GM12878 (cell line): ENCODE results near the gene MEIS1. TPM values are rescaled to one million over a fixed set of nuclear protein-coding genes. Genes with fewer than 3 reads are reported as not detected.

Experiments
- ATAC-seq: fragments of 200-7000 bp; cut with Tn5 transposase; 3 replicates; pipeline ENCODE4 v1.9.1; 2020; ENCODE audit warnings: mild to moderate bottlenecking, moderate library complexity
- BruUV-seq: library from RNA; stranded (reverse); fragments of 400-500 nt; replicated peaks from 2 replicates; lab custom pipeline; 2021; lab: Mats Ljungman, UMichigan
- CTCF ChIA-PET: fragments of 300-600 bp; sonication (Branson Sonifier 250); formaldehyde crosslinking; extraction: SDS; loops from one replicate; lab custom pipeline; 2021; ENCODE audit warnings: inconsistent platforms; lab: Yijun Ruan, JAX
- POLR2A ChIA-PET: fragments of 350-600 bp; formaldehyde crosslinking; extraction: SDS; loops from one replicate; lab custom pipeline; 2021; ENCODE audit warnings: inconsistent platforms; lab: Charles Lee
- RAD21 ChIA-PET: fragments of 300-600 bp; sonication (Branson Sonifier 250); formaldehyde crosslinking; loops from one replicate; lab custom pipeline; 2023; ENCODE audit warnings: antibody characterized with exemption; ENCODE audit not compliant: unreplicated experiment; lab: Charles Lee
- SMC1A ChIA-PET: fragments of 300-600 bp; sonication (Branson Sonifier 250); formaldehyde crosslinking; loops from one replicate; lab custom pipeline; 2023; ENCODE audit not compliant: unreplicated experiment, uncharacterized antibody; lab: Charles Lee
- DNase-seq: peaks from one replicate; pipeline ENCODE4 v3.0.0-alpha.2; 2011; ENCODE audit warnings: low read depth, low spot score
- FAIRE-seq: peaks from 3 replicates; lab custom pipeline; 2011; peaks lifted over from hg19 to GRCh38; lab: Jason Lieb, UNC
- H2AFZ ChIP-seq: 2 replicates; pipeline ENCODE4 v1.6.0; 2011; ENCODE audit warnings: low read depth, low read length, control low read depth; ENCODE audit not compliant: control insufficient read depth
- H3K27ac ChIP-seq: 2 replicates; pipeline ENCODE4 v1.5.1; 2011; ENCODE audit warnings: control low read depth; ENCODE audit not compliant: control insufficient read depth, insufficient read depth
- H3K27me3 ChIP-seq, 2 experiments: replicated peaks in 1 of 2; 2 replicates each; pipeline versions ENCODE4 v1.6.0 to v1.6.1; 2011; ENCODE audit warnings: low read length in 1 of 2; ENCODE audit not compliant: control insufficient read depth in 2 of 2, insufficient read depth in 2 of 2
- H3K36me3 ChIP-seq, 2 experiments: 2 replicates each; pipeline ENCODE4 v1.5.1; 2011; ENCODE audit warnings: low read length in 1 of 2; ENCODE audit not compliant: control insufficient read depth in 2 of 2, insufficient read depth in 2 of 2
- H3K4me1 ChIP-seq: 2 replicates; pipeline ENCODE4 v1.6.1; 2011; ENCODE audit warnings: mild to moderate bottlenecking, low read length, moderate library complexity, mixed read lengths; ENCODE audit not compliant: control insufficient read depth, insufficient read depth
- H3K4me2 ChIP-seq: 2 replicates; pipeline ENCODE4 v1.6.0; 2011; ENCODE audit warnings: control low read depth; ENCODE audit not compliant: control insufficient read depth, insufficient read depth
- H3K4me3 ChIP-seq: fragments of 200-600 bp; sonication (generic); 2 replicates; pipeline ENCODE4 v1.5.1; 2016
- H3K79me2 ChIP-seq: 2 replicates; pipeline ENCODE4 v1.6.0; 2011; ENCODE audit warnings: low read length; ENCODE audit not compliant: control insufficient read depth, insufficient read depth
- H3K9ac ChIP-seq: 2 replicates; pipeline ENCODE4 v1.8.0; 2011; ENCODE audit warnings: low read length, control low read depth, mixed read lengths; ENCODE audit not compliant: control insufficient read depth, insufficient read depth
- H3K9me3 ChIP-seq: replicated peaks from 3 replicates; pipeline ENCODE4 v1.5.1; 2011; ENCODE audit warnings: mild to moderate bottlenecking, low read length; ENCODE audit not compliant: control insufficient read depth, insufficient read depth
- H4K20me1 ChIP-seq: 2 replicates; pipeline ENCODE4 v1.6.0; 2011; ENCODE audit not compliant: control insufficient read depth, insufficient read depth
- EZH2 ChIP-seq: IDR thresholded peaks from 2 replicates; pipeline ENCODE4 v1.6.1; 2012; ENCODE audit warnings: low read depth, mild to moderate bottlenecking, control low read depth, inconsistent platforms, low read length, borderline replicate concordance; ENCODE audit not compliant: control insufficient read depth
- SMARCA5 ChIP-seq: fragments of 450-650 bp; IDR thresholded peaks from 2 replicates; pipeline ENCODE4 v1.6.1; 2017; ENCODE audit warnings: mild to moderate bottlenecking
- ZSCAN29 ChIP-seq: fragments of 450-650 bp; IDR thresholded peaks from 2 replicates; pipeline ENCODE4 v1.6.1; 2017; ENCODE audit warnings: mild to moderate bottlenecking, moderate library complexity
- WGBS: methylation state at CpG from one replicate; pipeline ENCODE4 v1.1.6; 2016; ENCODE audit warnings: low lambda C conversion rate; ENCODE audit not compliant: insufficient replicate concordance, insufficient coverage; ENCODE audit errors: missing lambda C conversion rate; 5-methylcytosine and 5-hydroxymethylcytosine counted together
- in situ Hi-C: fragments of 300-500 bp; cut with MboI; formaldehyde crosslinking; loops from 9 replicates; pipeline ENCODE4 v1.14.3; 2018; ENCODE audit warnings: mixed read lengths
- intact Hi-C: fragments of 100-400 bp; cut with micrococcal nuclease; formaldehyde crosslinking; loops from one replicate; pipeline ENCODE4 v1.14.2; 2022; ENCODE audit not compliant: unreplicated experiment
- polyA plus RNA-seq, 11 experiments: library from polyadenylated mRNA; depleted of rRNA in 4 of 11; unstranded in 6 of 11; stranded (reverse) in 5 of 11; fragments of >200 nt; fragmentation: Nextera tagmentation in 4 of 11; fragmentation: Illumina TruSeq in 1 of 11; extraction: Ambion mirVana in 4 of 11; extraction: Trizol in 1 of 11; gene quantifications; 1 replicate in 1 of 11; 2 replicates in 10 of 11; pipeline versions ENCODE4 v1.2.1 to v1.2.3, GENCODE V29; 2011 to 2016; ENCODE audit warnings: inconsistent platforms in 2 of 11, missing spikeins in 2 of 11, low read depth in 1 of 11
- total RNA-seq, 4 experiments: library from RNA; depleted of rRNA in 3 of 4; stranded (reverse); fragments of >200 nt in 3 of 4; fragmentation: Illumina TruSeq in 1 of 4; extraction: Trizol in 1 of 4; gene quantifications; 2 replicates each; pipeline versions ENCODE4 v1.2.1 to v1.2.3, GENCODE V29; 2013 to 2021

MEIS1 gene
- total and polyA plus RNA-seq, 10 of the 15 experiments (the other 5 are each of a cell fraction or from before 2014, with no cell fraction given): 0.04 to 0.31 (median 0.14) TPM; not detected in 6

DNA sequence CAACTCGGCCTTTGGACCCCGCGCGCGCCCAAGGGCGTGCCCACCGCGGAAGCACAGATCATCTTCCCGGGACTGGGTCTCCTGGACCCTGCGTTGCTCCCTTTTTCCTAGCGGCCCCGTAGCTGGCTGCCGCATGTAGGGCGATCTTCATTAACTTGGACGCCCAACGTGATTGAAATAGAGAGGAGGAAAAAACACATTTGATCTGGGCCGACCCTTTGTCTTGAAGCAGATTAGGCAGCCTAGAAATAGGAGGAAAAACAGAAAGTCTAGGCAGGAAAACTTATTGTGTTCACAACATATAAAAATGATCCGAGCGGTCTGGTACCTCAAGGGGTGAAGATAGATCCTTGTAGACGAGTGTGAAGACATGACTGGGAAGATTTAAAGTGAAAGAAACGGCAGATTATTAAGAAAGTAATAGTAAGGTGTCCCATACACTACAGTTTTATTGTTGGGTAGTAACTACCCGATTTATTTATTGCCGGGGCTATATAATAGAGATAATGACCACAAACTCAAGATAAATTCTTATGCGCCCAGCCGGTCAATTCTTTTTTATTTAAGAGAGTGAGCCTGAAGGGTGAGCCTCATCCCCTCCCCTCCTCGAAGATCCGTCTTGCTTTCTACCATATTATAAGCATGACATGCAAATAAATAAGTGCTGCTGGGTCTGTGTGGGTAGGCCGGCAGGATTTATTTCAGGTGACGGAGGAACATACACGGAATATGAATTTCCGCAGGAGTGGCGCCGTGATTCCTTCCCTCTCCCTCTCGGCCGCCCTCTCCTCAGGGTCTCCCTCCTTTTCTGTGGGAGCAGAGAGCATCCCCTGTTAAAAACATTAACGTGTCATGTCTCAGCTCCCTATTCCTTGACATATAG, 147.4 kb downstream of the MEIS1 start:
- POLR2A ChIA-PET: no interaction called here
- FAIRE-seq: no peak
- ATAC-seq: no peak
- Histone ChIP-seq H3K4me3 (no peak overlapping the region), H2AFZ (no peak overlapping the region), H3K9ac (no peak overlapping the region), H3K79me2 (no peaks in the 10 kb centered on the region), H3K27me3 (peaks cover 6 to 25% of the 10 kb centered on the region in 2 experiments), H3K36me3 (no peaks in the 10 kb centered on the region), H3K4me1 (no peaks in the 10 kb centered on the region), H4K20me1 (no peaks in the 10 kb centered on the region), H3K27ac (no peak overlapping the region), H3K9me3 (no peaks in the 10 kb centered on the region), H3K4me2 (no peak overlapping the region)
- WGBS: 27% methylated on average over 36 of the region's 36 CpGs
- DNase-seq: no peak
- TF ChIP-seq EZH2 (0 out of 2 replicates have a peak, but pooled peaks have one; percentile 17), ZSCAN29 (no peak)
- RAD21 ChIA-PET: no interaction called here
- in situ Hi-C loops (no loop called here), intact Hi-C loops (no loop called here)
- no TSS peak for BruUV-seq
- CTCF ChIA-PET: no interaction called here
- SMC1A ChIA-PET: no interaction called here

DNA sequence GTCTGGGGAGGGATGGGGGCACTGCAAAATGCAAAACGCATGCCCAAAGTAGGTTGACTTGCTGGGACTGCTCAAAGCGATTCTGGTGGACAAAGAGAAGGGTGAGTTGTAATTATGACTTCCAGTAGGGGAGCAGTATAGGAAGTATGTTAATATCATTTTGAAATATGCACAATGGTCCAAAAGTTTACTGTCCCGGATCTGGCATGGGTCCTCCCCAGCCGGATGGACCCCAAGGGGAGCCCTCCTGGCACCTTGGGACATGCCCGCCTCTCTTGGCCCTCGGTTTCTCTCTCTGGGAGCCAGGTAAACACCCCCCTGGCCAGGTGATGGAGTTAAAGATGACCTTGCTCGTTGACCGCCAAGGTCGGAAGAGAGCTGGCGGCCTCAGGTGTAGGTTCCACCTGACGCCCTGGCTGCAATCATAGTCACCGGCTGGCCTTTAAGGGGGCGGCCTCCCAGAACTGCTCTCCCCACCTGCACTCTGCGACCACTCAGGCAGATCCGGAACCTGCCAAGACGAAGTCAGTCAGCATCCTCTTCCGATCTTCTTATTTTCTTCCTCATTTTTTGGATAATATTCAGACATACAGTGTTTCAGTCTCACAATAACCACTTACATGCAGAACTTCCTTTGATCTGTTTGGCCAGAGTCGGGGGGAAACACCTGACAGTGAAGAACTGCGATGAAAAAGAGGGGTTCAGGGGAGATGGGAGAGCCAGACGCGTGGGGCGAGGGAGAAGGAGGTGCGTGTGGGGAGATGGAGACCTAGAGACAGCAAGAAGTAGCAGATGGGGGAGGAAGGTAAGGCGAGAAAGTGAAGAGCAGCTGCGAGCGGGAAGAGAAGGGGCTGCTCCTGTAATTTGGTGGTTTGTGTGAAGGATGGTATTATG, 148.3 kb downstream of the MEIS1 start:
- ATAC-seq (no peak), DNase-seq (no peak), FAIRE-seq (no peak)
- no peak overlapping the region for H3K27ac ChIP-seq
- ChIA-PET POLR2A (no interaction called here), RAD21 (no interaction called here), CTCF (no interaction called here), SMC1A (no interaction called here)
- H3K4me3 ChIP-seq: no peak overlapping the region
- no peak for TF ChIP-seq SMARCA5
- 0 out of 2 replicates have a peak, but pooled peaks have one; percentile 72 for TF ChIP-seq EZH2
- H2AFZ ChIP-seq: no peak overlapping the region
- WGBS: 17% methylated on average over 26 of the region's 26 CpGs
- no peaks in the 10 kb centered on the region for H3K36me3 ChIP-seq
- H3K9ac ChIP-seq: no peak overlapping the region
- no peak overlapping the region for H3K4me2 ChIP-seq
- no TSS peak for BruUV-seq
- H3K9me3 ChIP-seq: no peaks in the 10 kb centered on the region
- in situ Hi-C loops: no loop called here
- no peaks in the 10 kb centered on the region for H4K20me1 ChIP-seq
- intact Hi-C loops: no loop called here
- peaks cover 4 to 18% of the 10 kb centered on the region in 2 experiments for H3K27me3 ChIP-seq
- H3K79me2 ChIP-seq: no peaks in the 10 kb centered on the region
- no peaks in the 10 kb centered on the region for H3K4me1 ChIP-seq
